Glomerular visceral epithelial cell (primary cell): ENCODE results near the gene STUB1.

ENCODE experiments used
- DNase-seq: peaks from one replicate; pipeline ENCODE4 v3.0.0-alpha.2; 2016; ENCODE audit errors: extremely low spot score

STUB1 gene

GRCh38 chr16:711548-712320 lies 31.5 kb downstream of the STUB1 start:
- DNase-seq = peak; percentile 75

- DNase-seq = peak; percentile 86
Measured at GRCh38 chr16:712740-713250, 32.6 kb downstream of the STUB1 start.

- DNase-seq = no peak
Measured at GRCh38 chr16:714079-714478, 33.9 kb downstream of the STUB1 start.

GRCh38 chr16:714558-715476 lies 34.6 kb downstream of the STUB1 start, which contains the start of gene METRN:
TSS of gene METRN (plus strand) at chr16:715118. CDS start at chr16:715290, 172 bp downstream.
- peak; percentile 84 for DNase-seq

- no peak for DNase-seq
Measured at GRCh38 chr16:715477-716199, 35.4 kb downstream of the STUB1 start.

GRCh38 chr16:716200-716568 lies 36.0 kb downstream of the STUB1 start:
- no peak for DNase-seq

- no peak for DNase-seq
Measured at GRCh38 chr16:716768-717325, 36.6 kb downstream of the STUB1 start.

- DNase-seq = no peak
Measured at GRCh38 chr16:717450-718245, 37.4 kb downstream of the STUB1 start.

- DNase-seq = no peak
Measured at GRCh38 chr16:718389-718788, 38.2 kb downstream of the STUB1 start.

- DNase-seq = no peak
Measured at GRCh38 chr16:718922-719321, 38.7 kb downstream of the STUB1 start.

- peak; percentile 43 for DNase-seq
Measured at GRCh38 chr16:719815-720446, 39.7 kb downstream of the STUB1 start.

GRCh38 chr16:720447-720989 lies 40.3 kb downstream of the STUB1 start:
- peak; percentile 72 for DNase-seq

- peak; percentile 84 for DNase-seq
Measured at GRCh38 chr16:720990-721764, 41.0 kb downstream of the STUB1 start, which contains the start of gene ANTKMT. TSS of gene ANTKMT (plus strand) at chr16:721146. CDS start at chr16:721275, 129 bp downstream.

- no peak for DNase-seq
Measured at GRCh38 chr16:721765-722540, 41.7 kb downstream of the STUB1 start.

GRCh38 chr16:722835-723633 lies 42.8 kb downstream of the STUB1 start:
- no peak for DNase-seq

GRCh38 chr16:723695-724094 lies 43.5 kb downstream of the STUB1 start:
- DNase-seq = no peak
